Measurements from ENCODE around the gene RFX2. TPM values are rescaled to one million over a fixed set of nuclear protein-coding genes. Genes with fewer than 3 reads are reported as not detected.
A peak's percentile ranks its signal among the peaks of the same experiment; 100 is the strongest.

RFX2 gene
- total RNA-seq, 6 experiments from 2014 or later: 6.3 to 9.5 (median 6.9) TPM

DNA sequence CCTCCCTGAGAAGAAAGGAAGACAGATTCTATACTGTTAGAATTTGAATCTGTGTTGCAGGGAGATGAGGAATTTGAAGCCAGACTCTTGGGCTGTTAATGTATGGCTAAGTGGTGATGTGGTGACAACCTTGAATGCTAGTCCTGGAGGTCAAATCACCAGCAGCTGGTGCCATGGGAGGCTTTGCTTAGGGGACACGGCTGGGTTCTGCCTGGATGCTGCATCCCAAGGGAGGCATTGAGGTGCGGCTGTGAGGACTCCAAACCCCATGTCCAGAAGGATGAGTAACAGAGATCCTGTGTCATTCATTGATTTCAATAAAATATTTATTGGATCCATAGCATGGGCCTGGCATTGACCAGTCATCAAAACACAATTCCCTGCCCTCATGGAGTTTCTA, 42.3 kb downstream of the RFX2 start:
- no peak for DNase-seq
- peaks cover 22% of the 10 kb centered on the region for H3K36me3 Mint-ChIP-seq (ENCODE audit: low read depth)
- peaks cover 6% of the 10 kb centered on the region for H3K27me3 Mint-ChIP-seq (ENCODE audit: insufficient read depth)
- peaks cover 4% of the 10 kb centered on the region; the same call in 1 of the 2 replicates for H3K9me3 Mint-ChIP-seq
- H3K4me1 Mint-ChIP-seq (ENCODE audit: low read depth): peaks cover 74% of the 10 kb centered on the region
- peak overlapping the region; percentile 96 for H3K27ac Mint-ChIP-seq
- TF ChIP-seq, protein P1, sequence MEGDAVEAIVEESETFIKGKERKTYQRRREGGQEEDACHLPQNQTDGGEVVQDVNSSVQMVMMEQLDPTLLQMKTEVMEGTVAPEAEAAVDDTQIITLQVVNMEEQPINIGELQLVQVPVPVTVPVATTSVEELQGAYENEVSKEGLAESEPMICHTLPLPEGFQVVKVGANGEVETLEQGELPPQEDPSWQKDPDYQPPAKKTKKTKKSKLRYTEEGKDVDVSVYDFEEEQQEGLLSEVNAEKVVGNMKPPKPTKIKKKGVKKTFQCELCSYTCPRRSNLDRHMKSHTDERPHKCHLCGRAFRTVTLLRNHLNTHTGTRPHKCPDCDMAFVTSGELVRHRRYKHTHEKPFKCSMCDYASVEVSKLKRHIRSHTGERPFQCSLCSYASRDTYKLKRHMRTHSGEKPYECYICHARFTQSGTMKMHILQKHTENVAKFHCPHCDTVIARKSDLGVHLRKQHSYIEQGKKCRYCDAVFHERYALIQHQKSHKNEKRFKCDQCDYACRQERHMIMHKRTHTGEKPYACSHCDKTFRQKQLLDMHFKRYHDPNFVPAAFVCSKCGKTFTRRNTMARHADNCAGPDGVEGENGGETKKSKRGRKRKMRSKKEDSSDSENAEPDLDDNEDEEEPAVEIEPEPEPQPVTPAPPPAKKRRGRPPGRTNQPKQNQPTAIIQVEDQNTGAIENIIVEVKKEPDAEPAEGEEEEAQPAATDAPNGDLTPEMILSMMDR (IDR thresholded peaks at IDR 0.05): no peak
- H3K4me3 Mint-ChIP-seq: no peak overlapping the region; the same call in 1 of the 2 replicates

- Mint-ChIP-seq H3K4me3 (peak overlapping the region; percentile 59), H3K27ac (peak overlapping the region; percentile 96), H3K9me3 (peaks cover 4% of the 10 kb centered on the region; the same call in 1 of the 2 replicates), H3K27me3 (ENCODE audit: insufficient read depth) (peaks cover 6% of the 10 kb centered on the region), H3K4me1 (ENCODE audit: low read depth) (peaks cover 77% of the 10 kb centered on the region), H3K36me3 (ENCODE audit: low read depth) (peaks cover 22% of the 10 kb centered on the region)
- DNase-seq: peak; percentile 74
- TF ChIP-seq, protein P1 (IDR thresholded peaks at IDR 0.05): no peak
These were observed 43.3 kb downstream of the RFX2 start for GRCh38 chr19:6066661-6067646.

DNA sequence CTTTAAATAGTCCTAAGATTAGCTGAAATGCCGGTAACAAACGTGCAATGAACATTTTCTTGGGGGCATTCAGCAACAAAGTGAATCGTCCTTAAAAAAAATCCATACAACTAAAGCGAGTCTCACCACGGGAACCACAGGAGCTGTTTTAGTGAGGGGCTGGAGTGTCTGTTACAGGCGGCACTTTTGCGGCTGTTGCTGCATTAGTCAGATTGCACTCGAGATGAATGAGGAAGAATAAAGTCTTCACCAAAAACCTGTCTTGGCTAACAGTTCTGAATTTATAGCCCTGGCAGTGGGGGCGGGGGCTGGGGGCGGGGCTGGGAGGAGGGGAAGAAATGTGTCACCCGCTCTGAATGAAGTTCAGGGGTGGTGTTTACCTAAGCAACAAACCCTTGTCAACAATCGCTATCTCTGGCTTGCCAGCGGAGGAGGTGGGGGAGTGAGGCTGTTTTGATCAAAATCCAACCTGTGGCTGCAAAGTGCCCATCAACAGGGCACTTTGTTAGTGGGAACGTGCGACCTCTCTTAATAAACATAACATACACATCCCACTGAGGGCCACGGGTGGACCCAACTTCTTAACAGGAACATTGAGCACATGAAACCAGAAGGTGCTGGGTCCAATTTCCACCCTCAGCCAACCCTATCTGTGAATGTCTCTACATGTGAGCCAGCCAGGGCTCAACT, 44.5 kb downstream of the RFX2 start:
- Mint-ChIP-seq H3K36me3 (ENCODE audit: low read depth) (peaks cover 17% of the 10 kb centered on the region), H3K4me3 (peak overlapping the region; percentile 59; the same call in 1 of the 2 replicates), H3K9me3 (peaks cover 4% of the 10 kb centered on the region; the same call in 1 of the 2 replicates), H3K4me1 (ENCODE audit: low read depth) (peaks cover 77% of the 10 kb centered on the region), H3K27me3 (ENCODE audit: insufficient read depth) (peaks cover 8% of the 10 kb centered on the region), H3K27ac (peak overlapping the region; percentile 96)
- TF ChIP-seq, protein P1 (IDR thresholded peaks at IDR 0.05): no peak
- DNase-seq: no peak

- Mint-ChIP-seq H3K27me3 (ENCODE audit: insufficient read depth) (peaks cover 4% of the 10 kb centered on the region), H3K9me3 (no peaks in the 10 kb centered on the region), H3K27ac (peak overlapping the region; percentile 43), H3K4me1 (ENCODE audit: low read depth) (peaks cover 79% of the 10 kb centered on the region), H3K4me3 (no peak overlapping the region), H3K36me3 (ENCODE audit: low read depth) (peaks cover 10% of the 10 kb centered on the region)
- DNase-seq: peak; percentile 23
- TF ChIP-seq, protein P1 (IDR thresholded peaks at IDR 0.05): no peak
These were observed 45.8 kb downstream of the RFX2 start for GRCh38 chr19:6064336-6065073.

Measured in HFFc6 (cell line).